MCF 10A (cell line): Measurements from ENCODE around the gene CDH24. TPM values are rescaled to one million over a fixed set of nuclear protein-coding genes. Genes with fewer than 3 reads are reported as not detected.

Experiments used
- BruUV-seq: library from RNA; stranded (reverse); fragments of 400-500 nt; replicated peaks from 2 replicates; lab custom pipeline; 2021; lab: Mats Ljungman, UMichigan
- CTCF ChIA-PET: fragments of 300-600 bp; sonication (Branson Sonifier 250); formaldehyde crosslinking; extraction: SDS; loops from one replicate; lab custom pipeline; 2021; ENCODE audit warnings: antibody characterized with exemption, inconsistent platforms; lab: Yijun Ruan, JAX
- POLR2A ChIA-PET: fragments of 300-600, 350-650 bp; sonication (Branson Sonifier 250); formaldehyde crosslinking; extraction: SDS; loops from one replicate; lab custom pipeline; 2020; ENCODE audit warnings: antibody characterized with exemption, inconsistent platforms; lab: Yijun Ruan, JAX
- DNase-seq: peaks from one replicate; pipeline ENCODE4 v3.0.0-alpha.2; 2018; ENCODE audit not compliant: unreplicated experiment
- H3K27ac Mint-ChIP-seq: one replicate; pipeline ENCODE4 v1.8.0; 2022; ENCODE audit warnings: mild to moderate bottlenecking, low read depth, mixed read lengths; ENCODE audit not compliant: unreplicated experiment
- H3K27me3 Mint-ChIP-seq: one replicate; pipeline ENCODE4 v1.8.0; 2022; ENCODE audit warnings: mixed read lengths; ENCODE audit not compliant: insufficient read depth, unreplicated experiment
- H3K36me3 Mint-ChIP-seq: one replicate; pipeline ENCODE4 v1.8.0; 2022; ENCODE audit warnings: mild to moderate bottlenecking, moderate library complexity, mixed read lengths; ENCODE audit not compliant: insufficient read depth, unreplicated experiment
- H3K4me1 Mint-ChIP-seq: one replicate; pipeline ENCODE4 v1.8.0; 2022; ENCODE audit warnings: mixed read lengths; ENCODE audit not compliant: insufficient read depth, unreplicated experiment
- H3K4me3 Mint-ChIP-seq: one replicate; pipeline ENCODE4 v1.8.0; 2022; ENCODE audit warnings: mild to moderate bottlenecking, moderate library complexity, mixed read lengths; ENCODE audit not compliant: unreplicated experiment
- H3K9me3 Mint-ChIP-seq: one replicate; pipeline ENCODE4 v1.8.0; 2022; ENCODE audit warnings: mixed read lengths; ENCODE audit not compliant: unreplicated experiment
- intact Hi-C: fragments of 100-400 bp; cut with micrococcal nuclease; formaldehyde crosslinking; loops from 2 replicates; pipeline ENCODE4 v1.14.1; 2022
- total RNA-seq: library from RNA; stranded (reverse); gene quantifications from 2 replicates; pipeline ENCODE4 v1.2.3, GENCODE V29; 2022
- TF ChIP-seq, protein P1 (sequence below): fragments of 200-600 bp; IDR thresholded peaks from one replicate; pipeline ENCODE4 v1.8.0; 2022; ENCODE audit warnings: antibody characterized with exemption, mild to moderate bottlenecking; ENCODE audit not compliant: unreplicated experiment

Gene CDH24
- total RNA-seq, 1 experiment from 2014 or later = 4.9 TPM

DNA sequence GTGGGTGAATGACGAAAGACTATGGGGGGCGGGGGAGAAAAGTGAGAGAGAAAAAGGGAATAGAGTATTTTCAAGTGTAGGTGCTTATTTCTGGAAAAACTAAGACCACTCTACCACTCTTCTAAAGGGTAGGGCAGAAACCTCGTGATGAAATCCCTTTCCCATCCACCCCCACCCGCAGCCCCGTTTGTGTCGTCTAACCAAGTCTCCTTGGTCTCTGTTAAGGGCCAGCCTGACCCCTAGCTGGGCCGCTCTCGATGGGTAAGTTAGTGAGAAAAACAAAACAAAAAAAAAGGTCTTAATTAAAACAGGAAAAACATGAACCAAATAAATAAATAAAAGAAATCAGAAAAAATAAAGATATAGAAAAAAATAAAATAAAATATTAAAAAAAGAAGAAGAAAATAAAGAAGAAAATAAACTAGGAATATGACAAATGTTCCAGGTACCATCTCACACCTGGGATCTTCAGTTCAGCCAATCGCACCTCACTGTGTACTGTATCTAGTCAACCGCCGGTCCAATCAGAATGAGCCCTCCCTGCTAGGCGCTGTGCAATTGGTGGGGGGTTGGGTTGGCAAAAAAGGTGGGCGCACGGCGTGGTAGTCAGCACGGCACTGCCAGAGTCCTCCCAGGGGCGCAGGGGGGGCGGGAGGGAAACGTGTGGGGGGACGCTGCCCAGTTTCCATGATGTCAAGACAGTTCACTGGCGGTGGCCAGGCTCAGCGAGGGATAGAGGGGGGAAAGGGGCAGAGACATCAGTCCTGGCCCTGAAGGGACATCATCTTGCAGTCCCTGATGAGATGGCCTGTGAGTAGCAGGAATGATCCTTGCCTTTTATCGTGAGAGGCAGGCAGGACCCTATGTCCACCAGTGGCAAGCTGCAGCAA is 9.8 kb upstream of the CDH24 start:
- intact Hi-C loops = no loop called here
- H3K36me3 Mint-ChIP-seq = peaks cover 85% of the 10 kb centered on the region
- no TSS peak for BruUV-seq
- H3K27me3 Mint-ChIP-seq = no peaks in the 10 kb centered on the region
- no peak overlapping the region for H3K4me3 Mint-ChIP-seq
- TF ChIP-seq, protein P1, sequence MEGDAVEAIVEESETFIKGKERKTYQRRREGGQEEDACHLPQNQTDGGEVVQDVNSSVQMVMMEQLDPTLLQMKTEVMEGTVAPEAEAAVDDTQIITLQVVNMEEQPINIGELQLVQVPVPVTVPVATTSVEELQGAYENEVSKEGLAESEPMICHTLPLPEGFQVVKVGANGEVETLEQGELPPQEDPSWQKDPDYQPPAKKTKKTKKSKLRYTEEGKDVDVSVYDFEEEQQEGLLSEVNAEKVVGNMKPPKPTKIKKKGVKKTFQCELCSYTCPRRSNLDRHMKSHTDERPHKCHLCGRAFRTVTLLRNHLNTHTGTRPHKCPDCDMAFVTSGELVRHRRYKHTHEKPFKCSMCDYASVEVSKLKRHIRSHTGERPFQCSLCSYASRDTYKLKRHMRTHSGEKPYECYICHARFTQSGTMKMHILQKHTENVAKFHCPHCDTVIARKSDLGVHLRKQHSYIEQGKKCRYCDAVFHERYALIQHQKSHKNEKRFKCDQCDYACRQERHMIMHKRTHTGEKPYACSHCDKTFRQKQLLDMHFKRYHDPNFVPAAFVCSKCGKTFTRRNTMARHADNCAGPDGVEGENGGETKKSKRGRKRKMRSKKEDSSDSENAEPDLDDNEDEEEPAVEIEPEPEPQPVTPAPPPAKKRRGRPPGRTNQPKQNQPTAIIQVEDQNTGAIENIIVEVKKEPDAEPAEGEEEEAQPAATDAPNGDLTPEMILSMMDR = no peak
- H3K4me1 Mint-ChIP-seq = peaks cover 38% of the 10 kb centered on the region
- no peak overlapping the region for H3K27ac Mint-ChIP-seq
- no peaks in the 10 kb centered on the region for H3K9me3 Mint-ChIP-seq
- CTCF ChIA-PET = interaction anchor here (0.6 to 16.3 kb wide), 16 partner anchors 8 to 506 kb away, joined by 3 to 620 read pairs (median 8); partner anchors contain the start of genes AJUBA and CDH24
- POLR2A ChIA-PET = interaction anchor here (0.6 to 1.9 kb wide), 3 partner anchors 28 to 1128 kb away, joined by 3 to 27 read pairs (median 5); partner anchors contain the start of genes ACIN1, C14orf119 and TM9SF1
- no peak for DNase-seq

DNA sequence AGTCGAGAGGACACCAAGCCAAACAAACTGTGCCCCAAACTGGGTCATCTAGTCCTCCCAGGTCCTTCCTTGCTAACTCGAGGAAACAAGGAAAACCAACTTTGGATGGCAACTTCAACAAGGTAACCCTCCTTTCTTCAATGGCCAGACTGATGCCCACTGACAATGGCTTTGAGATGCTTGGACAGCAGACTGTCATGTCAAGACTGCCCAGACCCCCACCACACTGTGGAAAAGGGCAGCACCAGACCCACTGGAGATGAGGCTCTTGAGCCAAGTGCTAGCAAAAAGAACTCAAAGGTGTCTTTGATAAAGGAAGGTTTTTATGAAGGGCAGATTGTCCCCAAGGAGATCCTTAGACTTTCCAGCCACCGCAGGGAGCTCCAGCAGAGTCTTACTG is 9.0 kb upstream of the CDH24 start:
- H3K4me3 Mint-ChIP-seq = no peak overlapping the region
- intact Hi-C loops = no loop called here
- ChIA-PET POLR2A (interaction anchor here (0.6 to 1.2 kb wide), 2 partner anchors 29 to 1129 kb away, joined by 3 read pairs; partner anchors contain the start of genes ACIN1, C14orf119 and TM9SF1), CTCF (interaction anchor here (0.7 to 16.3 kb wide), 5 partner anchors 13 to 97 kb away, joined by 4 to 620 read pairs (median 22); partner anchors contain the start of gene AJUBA)
- peaks cover 32% of the 10 kb centered on the region for H3K4me1 Mint-ChIP-seq
- no TSS peak for BruUV-seq
- H3K36me3 Mint-ChIP-seq = peaks cover 85% of the 10 kb centered on the region
- H3K27ac Mint-ChIP-seq = no peak overlapping the region
- no peaks in the 10 kb centered on the region for H3K9me3 Mint-ChIP-seq
- H3K27me3 Mint-ChIP-seq = no peaks in the 10 kb centered on the region
- TF ChIP-seq, protein P1 = no peak
- no peak for DNase-seq

DNA sequence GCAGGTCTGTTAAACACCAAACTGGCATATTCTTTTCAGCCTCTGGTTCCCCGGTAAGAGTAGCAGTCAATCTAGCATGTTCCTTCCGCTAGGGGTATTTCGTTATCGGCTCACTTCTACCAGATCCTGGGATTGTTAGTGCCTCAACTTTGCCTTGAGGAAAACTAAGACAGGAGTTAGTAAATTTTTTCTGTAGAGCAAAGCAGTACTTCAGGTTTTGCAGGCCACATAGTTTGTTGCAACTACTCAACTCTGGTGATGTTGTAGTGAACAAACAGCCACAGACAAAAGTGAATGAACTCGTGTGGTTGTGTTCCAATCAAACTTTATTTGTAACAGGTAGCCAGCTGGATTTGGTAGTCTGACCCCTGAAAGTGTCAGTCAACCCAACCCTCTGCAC is 6.3 kb upstream of the CDH24 start:
- TF ChIP-seq, protein P1 = no peak

DNA sequence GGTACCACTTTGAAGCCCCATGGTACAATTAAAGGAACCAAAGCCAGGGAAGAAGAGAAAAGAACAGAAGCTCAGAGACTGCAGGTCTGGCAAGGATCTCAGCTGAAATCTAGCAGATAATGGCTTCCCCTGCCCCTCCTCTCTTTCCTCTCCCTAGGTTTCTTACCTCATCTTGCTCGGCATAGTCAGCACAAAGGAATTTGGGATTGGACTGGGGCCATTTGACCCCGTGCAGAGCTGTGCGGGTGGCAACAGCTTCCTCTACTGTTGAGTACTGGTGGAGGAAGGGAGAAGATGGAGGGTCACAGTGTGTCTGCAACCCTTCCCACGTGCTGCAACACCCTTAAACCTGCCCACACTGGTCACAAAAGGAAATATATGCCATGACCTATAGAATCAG is 4.7 kb upstream of the CDH24 start:
- no TSS peak for BruUV-seq
- Mint-ChIP-seq H3K4me3 (no peak overlapping the region), H3K4me1 (peaks cover 39% of the 10 kb centered on the region)

More for the DNA sequence above, 6.3 kb upstream of the CDH24 start:
- no TSS peak for BruUV-seq
- POLR2A ChIA-PET = interaction anchor here (0.7 to 7.7 kb wide), 3 partner anchors 32 to 129 kb away, joined by 3 to 133 read pairs (median 13); partner anchors contain the start of genes ACIN1, AJUBA and C14orf119
- CTCF ChIA-PET = interaction anchor here (0.6 to 16.3 kb wide), 7 partner anchors 8 to 1083 kb away, joined by 3 to 620 read pairs (median 57); partner anchors contain the start of gene AJUBA
- DNase-seq = no peak
- no peaks in the 10 kb centered on the region for H3K27me3 Mint-ChIP-seq
- peaks cover 100% of the 10 kb centered on the region for H3K36me3 Mint-ChIP-seq
- no peak overlapping the region for H3K27ac Mint-ChIP-seq
- no peaks in the 10 kb centered on the region for H3K9me3 Mint-ChIP-seq
- H3K4me1 Mint-ChIP-seq = peaks cover 30% of the 10 kb centered on the region
- intact Hi-C loops = no loop called here
- no peak overlapping the region for H3K4me3 Mint-ChIP-seq

More for the DNA sequence above, 4.7 kb upstream of the CDH24 start:
- ChIA-PET CTCF (interaction anchor here (0.5 to 16.3 kb wide), 16 partner anchors 9 to 537 kb away, joined by 3 to 620 read pairs (median 4); partner anchors contain the start of genes ACIN1, AJUBA and PRMT5), POLR2A (interaction anchor here (0.8 to 7.7 kb wide), 12 partner anchors 9 to 260 kb away, joined by 3 to 133 read pairs (median 6); partner anchors contain the start of genes ACIN1, AJUBA, C14orf119 and HOMEZ)
- no peaks in the 10 kb centered on the region for H3K27me3 Mint-ChIP-seq
- TF ChIP-seq, protein P1 = no peak
- peaks cover 97% of the 10 kb centered on the region for H3K36me3 Mint-ChIP-seq
- H3K27ac Mint-ChIP-seq = peak overlapping the region; percentile 42
- peak; percentile 92 for DNase-seq
- no peaks in the 10 kb centered on the region for H3K9me3 Mint-ChIP-seq
- intact Hi-C loops = no loop called here
